HepG2 (cell line): ENCODE results near the gene NT5DC4. TPM values are rescaled to one million over a fixed set of nuclear protein-coding genes. Genes with fewer than 3 reads are reported as not detected.

Experiments used
- ATAC-seq: fragments of 200-7000 bp; cut with Tn5 transposase; 3 replicates; pipeline ENCODE4 v1.9.1; 2020; ENCODE audit warnings: mild to moderate bottlenecking, moderate library complexity
- BruUV-seq: library from RNA; stranded (reverse); fragments of 400-500 nt; replicated peaks from 2 replicates; lab custom pipeline; 2021; lab: Mats Ljungman, UMichigan
- CTCF ChIA-PET: fragments of 300-600 bp; formaldehyde crosslinking; extraction: SDS; loops from one replicate; lab custom pipeline; 2021; ENCODE audit warnings: low total read pairs, inconsistent platforms, low intra/inter-chr PET ratio; lab: Yijun Ruan, JAX
- POLR2A ChIA-PET: fragments of 350-600 bp; sonication (Branson Sonifier 250); formaldehyde crosslinking; loops from one replicate; lab custom pipeline; 2020; ENCODE audit warnings: antibody characterized with exemption, inconsistent platforms; lab: Yijun Ruan, JAX
- DNase-seq: peaks from one replicate; pipeline ENCODE4 v3.0.0-alpha.2; 2015; ENCODE audit warnings: low spot score
- FAIRE-seq: peaks from 3 replicates; lab custom pipeline; 2011; peaks lifted over from hg19 to GRCh38; lab: Jason Lieb, UNC
- H2AFZ ChIP-seq: one replicate; pipeline ENCODE4 v1.6.1; 2011; ENCODE audit warnings: low read length, inconsistent platforms
- H3K27ac ChIP-seq: fragments of 300-600 bp; 3 replicates; pipeline ENCODE4 v1.8.0; 2011; ENCODE audit warnings: mixed run types, mild to moderate bottlenecking, mixed read lengths, low read length, inconsistent platforms; ENCODE audit not compliant: insufficient read depth; ENCODE audit errors: extremely low read length
- H3K27me3 ChIP-seq, 2 experiments: fragments of 200-600 bp in 1 of 2; 2 replicates in 1 of 2; 3 replicates in 1 of 2; pipeline versions ENCODE4 v1.6.0 to v1.8.0; 2011; ENCODE audit warnings: low read length in 2 of 2, mild to moderate bottlenecking in 2 of 2, moderate library complexity in 2 of 2, inconsistent platforms in 1 of 2; ENCODE audit not compliant: insufficient read depth in 2 of 2, control insufficient read depth in 1 of 2
- H3K36me3 ChIP-seq, 2 experiments: fragments of 200-600 bp in 1 of 2; replicated peaks in 1 of 2; 2 replicates in 1 of 2; 3 replicates in 1 of 2; pipeline versions ENCODE4 v1.5.1 to v1.8.0; 2011; ENCODE audit warnings: low read length in 2 of 2, inconsistent platforms in 1 of 2; ENCODE audit not compliant: insufficient read depth in 2 of 2, control insufficient read depth in 1 of 2
- H3K4me1 ChIP-seq: 2 replicates; pipeline ENCODE4 v1.5.1; 2012; ENCODE audit warnings: low read length, inconsistent platforms; ENCODE audit not compliant: insufficient read depth
- H3K4me2 ChIP-seq: 2 replicates; pipeline ENCODE4 v1.6.0; 2011; ENCODE audit warnings: low read depth, low read length, inconsistent platforms
- H3K4me3 ChIP-seq, 3 experiments: fragments of 200-600 bp in 1 of 3; sonication (generic), shearing (Covaris generic) in 1 of 3; replicated peaks in 1 of 3; 2 replicates each; pipeline ENCODE4 v1.5.1; 2011 to 2016; ENCODE audit warnings: low read length in 3 of 3, inconsistent platforms in 2 of 3, low read depth in 2 of 3, mild to moderate bottlenecking in 2 of 3, control low read depth in 1 of 3, mixed read lengths in 1 of 3; ENCODE audit not compliant: insufficient read depth in 1 of 3
- H3K79me2 ChIP-seq: one replicate; pipeline ENCODE4 v1.6.1; 2011; ENCODE audit warnings: low read length, inconsistent platforms; ENCODE audit not compliant: insufficient read depth
- H3K9ac ChIP-seq: 2 replicates; pipeline ENCODE4 v1.6.0; 2011; ENCODE audit warnings: mild to moderate bottlenecking, low read depth, low read length, inconsistent platforms; ENCODE audit not compliant: insufficient read depth
- H3K9me3 ChIP-seq: 2 replicates; pipeline ENCODE4 v1.5.1; 2012; ENCODE audit warnings: mild to moderate bottlenecking, low read length
- H4K20me1 ChIP-seq: 2 replicates; pipeline ENCODE4 v1.6.0; 2011; ENCODE audit warnings: inconsistent platforms, mild to moderate bottlenecking, low read length, moderate library complexity; ENCODE audit not compliant: insufficient read depth
- ATF1 ChIP-seq: IDR thresholded peaks from 2 replicates; pipeline ENCODE4 v1.6.1; 2016; ENCODE audit warnings: mild to moderate bottlenecking, control low read depth
- PRPF4 ChIP-seq: fragments of 200-400 bp; formaldehyde crosslinking; IDR thresholded peaks from 2 replicates; pipeline ENCODE4 v1.6.1; 2016; ENCODE audit warnings: low read length, low read depth; ENCODE audit not compliant: poor library complexity, severe bottlenecking
- SMARCE1 ChIP-seq: fragments of 450-650 bp; IDR thresholded peaks from 2 replicates; pipeline ENCODE4 v1.6.1; 2017; ENCODE audit warnings: borderline replicate concordance
- TOE1 ChIP-seq: sonication (generic); formaldehyde crosslinking; IDR thresholded peaks from 2 replicates; pipeline ENCODE4 v1.4.0; 2020; ENCODE audit warnings: mild to moderate bottlenecking, missing genetic modification reagents
- XBP1 ChIP-seq: sonication (generic); formaldehyde crosslinking; IDR thresholded peaks from 2 replicates; pipeline ENCODE4 v1.5.0; 2020; ENCODE audit warnings: missing genetic modification reagents
- ZNF510 ChIP-seq: sonication (generic); formaldehyde crosslinking; IDR thresholded peaks from 2 replicates; pipeline ENCODE4 v1.4.0; 2020; ENCODE audit warnings: low read depth, mild to moderate bottlenecking, missing genetic modification reagents
- WGBS: methylation state at CpG from one replicate; pipeline ENCODE4 v1.1.6; 2017; ENCODE audit warnings: low lambda C conversion rate; 5-methylcytosine and 5-hydroxymethylcytosine counted together
- in situ Hi-C: cut with HindIII; loops from 2 replicates; pipeline ENCODE4 v1.10.0; 2017; ENCODE audit warnings: low pct_unique_long_range_greater_than_20kb; ENCODE audit not compliant: extremely low pct_ligation_motif_present
- intact Hi-C: fragments of 100-400 bp; cut with micrococcal nuclease; formaldehyde crosslinking; loops from one replicate; pipeline ENCODE4 v1.10.0; 2022; ENCODE audit not compliant: unreplicated experiment
- polyA plus RNA-seq, 8 experiments: library from polyadenylated mRNA; depleted of rRNA in 3 of 8; stranded (reverse) in 7 of 8; unstranded in 1 of 8; fragments of >200 nt; fragmentation: Illumina TruSeq in 4 of 8; extraction: Trizol in 4 of 8; gene quantifications; 2 replicates each; pipeline versions ENCODE4 v1.2.1 to v1.2.3, GENCODE V29; 2011 to 2016; ENCODE audit warnings: low read depth in 4 of 8, missing spikeins in 1 of 8, mixed read lengths in 1 of 8; ENCODE audit not compliant: insufficient read depth in 1 of 8
- total RNA-seq, 5 experiments: library from RNA; depleted of rRNA; stranded (reverse); fragments of >200 nt; fragmentation: Illumina TruSeq; extraction: Trizol; gene quantifications; 2 replicates each; pipeline ENCODE4 v1.2.3, GENCODE V29; 2016; ENCODE audit warnings: low read depth in 1 of 5
- TF ChIP-seq, protein P1 (sequence below): sonication (generic); formaldehyde crosslinking; IDR thresholded peaks from 2 replicates; pipeline ENCODE4 v1.4.0; 2020; ENCODE audit warnings: low read depth, mild to moderate bottlenecking, missing genetic modification reagents
- TF ChIP-seq, protein P2 (sequence below): sonication (generic); formaldehyde crosslinking; IDR thresholded peaks from 2 replicates; pipeline ENCODE4 v1.4.0; 2020; ENCODE audit warnings: missing genetic modification reagents
- TF ChIP-seq, protein P3 (sequence below): sonication (generic); formaldehyde crosslinking; IDR thresholded peaks from 2 replicates; pipeline ENCODE4 v1.5.0; 2020; ENCODE audit warnings: missing genetic modification reagents
- TF ChIP-seq, protein P4 (sequence below): sonication (generic); formaldehyde crosslinking; IDR thresholded peaks from 2 replicates; pipeline ENCODE4 v1.5.0; 2020; ENCODE audit warnings: missing genetic modification reagents
- TF ChIP-seq, protein P5 (sequence below): sonication (generic); formaldehyde crosslinking; IDR thresholded peaks from 2 replicates; pipeline ENCODE4 v1.4.0; 2020; ENCODE audit warnings: mild to moderate bottlenecking, missing genetic modification reagents

NT5DC4 gene
- total and polyA plus RNA-seq, 2 of the 13 experiments (the other 11 are each of a cell fraction or from before 2014, with no cell fraction given) = 0.04 to 4.2 TPM

DNA sequence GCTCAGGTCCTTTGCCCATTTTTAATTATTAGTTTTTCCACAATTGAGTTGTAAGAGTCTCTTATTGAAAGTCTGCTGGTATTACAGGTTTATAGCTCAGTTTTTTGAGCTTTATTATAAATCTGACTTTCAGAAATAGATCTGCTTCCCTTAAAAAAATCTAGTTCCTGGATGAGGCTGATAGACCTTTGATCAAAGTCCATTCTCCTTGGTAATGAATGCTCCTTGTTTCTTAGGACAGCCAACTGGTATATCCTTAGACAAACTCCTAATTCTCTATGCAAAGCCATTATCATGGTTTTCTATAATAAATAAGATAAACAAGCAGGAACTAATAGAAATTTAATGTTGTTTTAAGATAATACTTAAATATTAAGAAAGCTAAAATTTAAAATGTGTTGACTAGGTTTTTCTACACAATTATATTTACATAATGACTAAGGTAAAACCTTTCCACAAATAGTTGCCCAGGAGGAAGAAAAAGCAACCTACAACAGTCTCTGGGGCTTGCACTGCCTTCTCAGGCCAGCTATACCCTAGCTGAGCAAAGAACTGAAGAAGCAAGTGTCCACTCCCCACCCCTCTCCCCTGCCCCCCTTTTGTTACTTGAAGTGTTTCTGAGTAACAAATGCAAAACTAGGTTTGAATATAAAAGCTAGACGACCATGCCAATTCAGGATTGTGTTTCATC, 16.9 kb downstream of the NT5DC4 start:
- no peaks in the 10 kb centered on the region for H3K79me2 ChIP-seq
- intact Hi-C loops = no loop called here
- no peaks in the 10 kb centered on the region for H3K9me3 ChIP-seq
- WGBS = 100% methylated on average over 1 of the region's 1 CpG
- peaks cover 12 to 45% of the 10 kb centered on the region in 2 experiments for H3K36me3 ChIP-seq
- H3K27me3 ChIP-seq = no peaks in the 10 kb centered on the region
- no peak overlapping the region for H3K9ac ChIP-seq
- H2AFZ ChIP-seq = no peak overlapping the region
- BruUV-seq = TSS peak; percentile 38
- H4K20me1 ChIP-seq = no peaks in the 10 kb centered on the region
- ATAC-seq (no peak), FAIRE-seq (no peak), DNase-seq (no peak)
- in situ Hi-C loops = no loop called here
- ChIA-PET CTCF (no interaction called here), POLR2A (interaction anchor here (1.3 kb wide), 1 partner anchor 153 kb away, joined by 5 read pairs; the partner anchor contains the start of gene CHCHD5)
- no peak overlapping the region for H3K27ac ChIP-seq
- no peak overlapping the region for H3K4me3 ChIP-seq
- no peak overlapping the region for H3K4me2 ChIP-seq
- H3K4me1 ChIP-seq = peaks cover 13% of the 10 kb centered on the region
- no peak for TF ChIP-seq ATF1 (CRISPR knock-in tag)
- TF ChIP-seq, protein P1, sequence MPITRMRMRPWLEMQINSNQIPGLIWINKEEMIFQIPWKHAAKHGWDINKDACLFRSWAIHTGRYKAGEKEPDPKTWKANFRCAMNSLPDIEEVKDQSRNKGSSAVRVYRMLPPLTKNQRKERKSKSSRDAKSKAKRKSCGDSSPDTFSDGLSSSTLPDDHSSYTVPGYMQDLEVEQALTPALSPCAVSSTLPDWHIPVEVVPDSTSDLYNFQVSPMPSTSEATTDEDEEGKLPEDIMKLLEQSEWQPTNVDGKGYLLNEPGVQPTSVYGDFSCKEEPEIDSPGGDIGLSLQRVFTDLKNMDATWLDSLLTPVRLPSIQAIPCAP = no peak
- TF ChIP-seq TOE1 (CRISPR knock-in tag) = no peak
- TF ChIP-seq, protein P2, sequence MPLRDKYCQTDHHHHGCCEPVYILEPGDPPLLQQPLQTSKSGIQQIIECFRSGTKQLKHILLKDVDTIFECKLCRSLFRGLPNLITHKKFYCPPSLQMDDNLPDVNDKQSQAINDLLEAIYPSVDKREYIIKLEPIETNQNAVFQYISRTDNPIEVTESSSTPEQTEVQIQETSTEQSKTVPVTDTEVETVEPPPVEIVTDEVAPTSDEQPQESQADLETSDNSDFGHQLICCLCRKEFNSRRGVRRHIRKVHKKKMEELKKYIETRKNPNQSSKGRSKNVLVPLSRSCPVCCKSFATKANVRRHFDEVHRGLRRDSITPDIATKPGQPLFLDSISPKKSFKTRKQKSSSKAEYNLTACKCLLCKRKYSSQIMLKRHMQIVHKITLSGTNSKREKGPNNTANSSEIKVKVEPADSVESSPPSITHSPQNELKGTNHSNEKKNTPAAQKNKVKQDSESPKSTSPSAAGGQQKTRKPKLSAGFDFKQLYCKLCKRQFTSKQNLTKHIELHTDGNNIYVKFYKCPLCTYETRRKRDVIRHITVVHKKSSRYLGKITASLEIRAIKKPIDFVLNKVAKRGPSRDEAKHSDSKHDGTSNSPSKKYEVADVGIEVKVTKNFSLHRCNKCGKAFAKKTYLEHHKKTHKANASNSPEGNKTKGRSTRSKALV (CRISPR knock-in tag) = no peak
- TF ChIP-seq, protein P3, sequence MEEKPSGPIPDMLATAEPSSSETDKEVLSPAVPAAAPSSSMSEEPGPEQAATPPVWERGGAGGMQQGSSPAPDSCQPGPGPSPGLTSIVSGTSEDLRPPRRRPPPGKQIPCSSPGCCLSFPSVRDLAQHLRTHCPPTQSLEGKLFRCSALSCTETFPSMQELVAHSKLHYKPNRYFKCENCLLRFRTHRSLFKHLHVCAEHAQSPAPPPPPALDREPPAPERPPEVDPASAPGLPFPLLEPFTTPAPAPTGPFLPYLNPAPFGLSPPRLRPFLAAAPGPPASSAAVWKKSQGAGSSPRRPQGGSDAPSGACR (CRISPR knock-in tag) = no peak
- TF ChIP-seq PRPF4 = no peak
- TF ChIP-seq, protein P4, sequence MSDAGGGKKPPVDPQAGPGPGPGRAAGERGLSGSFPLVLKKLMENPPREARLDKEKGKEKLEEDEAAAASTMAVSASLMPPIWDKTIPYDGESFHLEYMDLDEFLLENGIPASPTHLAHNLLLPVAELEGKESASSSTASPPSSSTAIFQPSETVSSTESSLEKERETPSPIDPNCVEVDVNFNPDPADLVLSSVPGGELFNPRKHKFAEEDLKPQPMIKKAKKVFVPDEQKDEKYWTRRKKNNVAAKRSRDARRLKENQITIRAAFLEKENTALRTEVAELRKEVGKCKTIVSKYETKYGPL (CRISPR knock-in tag) = no peak
- TF ChIP-seq XBP1 (CRISPR knock-in tag) = no peak
- no peak for TF ChIP-seq SMARCE1
- TF ChIP-seq, protein P5, sequence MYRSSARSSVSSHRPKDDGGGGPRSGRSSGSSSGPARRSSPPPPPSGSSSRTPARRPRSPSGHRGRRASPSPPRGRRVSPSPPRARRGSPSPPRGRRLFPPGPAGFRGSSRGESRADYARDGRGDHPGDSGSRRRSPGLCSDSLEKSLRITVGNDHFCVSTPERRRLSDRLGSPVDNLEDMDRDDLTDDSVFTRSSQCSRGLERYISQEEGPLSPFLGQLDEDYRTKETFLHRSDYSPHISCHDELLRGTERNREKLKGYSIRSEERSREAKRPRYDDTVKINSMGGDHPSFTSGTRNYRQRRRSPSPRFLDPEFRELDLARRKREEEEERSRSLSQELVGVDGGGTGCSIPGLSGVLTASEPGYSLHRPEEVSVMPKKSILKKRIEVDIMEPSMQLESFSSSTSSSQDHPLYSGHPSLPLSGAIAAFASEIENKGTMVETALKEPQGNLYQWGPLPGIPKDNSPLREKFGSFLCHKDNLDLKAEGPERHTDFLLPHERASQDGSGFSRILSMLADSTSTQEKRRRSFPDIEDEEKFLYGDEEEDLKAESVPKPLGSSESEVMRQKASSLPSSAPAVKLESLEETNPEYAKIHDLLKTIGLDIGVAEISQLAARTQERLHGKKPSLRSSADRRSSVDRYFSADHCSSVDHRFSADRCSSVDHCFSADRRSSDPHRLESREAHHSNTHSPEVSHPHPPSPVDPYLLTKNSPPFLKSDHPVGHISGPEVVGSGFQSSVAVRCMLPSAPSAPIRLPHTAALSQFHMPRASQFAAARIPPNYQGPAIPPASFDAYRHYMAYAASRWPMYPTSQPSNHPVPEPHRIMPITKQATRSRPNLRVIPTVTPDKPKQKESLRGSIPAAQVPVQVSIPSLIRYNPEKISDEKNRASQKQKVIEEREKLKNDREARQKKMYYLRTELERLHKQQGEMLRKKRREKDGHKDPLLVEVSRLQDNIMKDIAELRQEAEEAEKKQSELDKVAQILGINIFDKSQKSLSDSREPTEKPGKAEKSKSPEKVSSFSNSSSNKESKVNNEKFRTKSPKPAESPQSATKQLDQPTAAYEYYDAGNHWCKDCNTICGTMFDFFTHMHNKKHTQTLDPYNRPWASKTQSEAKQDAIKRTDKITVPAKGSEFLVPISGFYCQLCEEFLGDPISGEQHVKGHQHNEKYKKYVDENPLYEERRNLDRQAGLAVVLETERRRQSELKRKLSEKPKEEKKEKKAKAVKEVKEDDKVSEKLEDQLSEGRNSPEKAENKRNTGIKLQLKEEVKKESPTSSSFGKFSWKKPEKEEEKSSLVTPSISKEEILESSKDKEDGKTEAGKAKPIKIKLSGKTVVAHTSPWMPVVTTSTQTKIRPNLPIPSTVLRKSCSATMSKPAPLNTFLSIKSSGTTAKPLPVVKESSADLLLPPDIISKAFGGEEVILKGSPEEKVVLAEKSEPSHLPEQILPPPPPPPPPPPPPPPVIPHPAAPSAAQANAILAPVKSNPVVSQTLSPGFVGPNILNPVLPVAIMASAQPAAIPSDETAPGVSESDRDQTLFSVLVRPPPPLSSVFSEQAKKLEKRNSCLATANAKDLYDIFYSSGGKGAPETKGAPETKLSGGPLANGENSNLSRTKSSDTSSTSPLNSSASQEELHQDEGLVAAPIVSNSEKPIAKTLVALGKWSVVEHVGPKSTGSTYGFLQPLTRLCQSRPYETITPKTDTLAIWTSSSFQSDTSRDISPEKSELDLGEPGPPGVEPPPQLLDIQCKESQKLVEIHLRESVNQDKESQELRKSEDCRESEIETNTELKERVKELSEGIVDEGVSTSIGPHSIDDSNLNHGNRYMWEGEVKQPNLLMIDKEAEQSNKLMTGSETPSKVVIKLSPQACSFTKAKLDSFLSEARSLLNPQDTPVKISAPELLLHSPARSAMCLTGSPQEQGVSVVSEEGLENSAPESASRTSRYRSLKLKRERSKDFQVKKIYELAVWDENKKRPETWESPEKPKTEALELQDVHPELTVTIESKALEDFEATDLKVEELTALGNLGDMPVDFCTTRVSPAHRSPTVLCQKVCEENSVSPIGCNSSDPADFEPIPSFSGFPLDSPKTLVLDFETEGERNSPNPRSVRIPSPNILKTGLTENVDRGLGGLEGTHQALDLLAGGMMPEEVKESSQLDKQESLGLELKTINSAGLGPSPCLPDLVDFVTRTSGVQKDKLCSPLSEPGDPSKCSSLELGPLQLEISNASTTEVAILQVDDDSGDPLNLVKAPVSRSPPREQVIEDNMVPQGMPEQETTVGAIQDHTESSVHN (CRISPR knock-in tag) = no peak
- no peak for TF ChIP-seq ZNF510
